GM12878 (cell line): ENCODE results near the gene TEX101. TPM values are rescaled to one million over a fixed set of nuclear protein-coding genes. Genes with fewer than 3 reads are reported as not detected.

Experiments
- ATAC-seq: fragments of 200-7000 bp; cut with Tn5 transposase; 3 replicates; pipeline ENCODE4 v1.9.1; 2020; ENCODE audit warnings: mild to moderate bottlenecking, moderate library complexity
- BruUV-seq: library from RNA; stranded (reverse); fragments of 400-500 nt; replicated peaks from 2 replicates; lab custom pipeline; 2021; lab: Mats Ljungman, UMichigan
- CTCF ChIA-PET: fragments of 300-600 bp; sonication (Branson Sonifier 250); formaldehyde crosslinking; extraction: SDS; loops from one replicate; lab custom pipeline; 2021; ENCODE audit warnings: inconsistent platforms; lab: Yijun Ruan, JAX
- POLR2A ChIA-PET: fragments of 350-600 bp; formaldehyde crosslinking; extraction: SDS; loops from one replicate; lab custom pipeline; 2021; ENCODE audit warnings: inconsistent platforms; lab: Charles Lee
- RAD21 ChIA-PET: fragments of 300-600 bp; sonication (Branson Sonifier 250); formaldehyde crosslinking; loops from one replicate; lab custom pipeline; 2023; ENCODE audit warnings: antibody characterized with exemption; ENCODE audit not compliant: unreplicated experiment; lab: Charles Lee
- SMC1A ChIA-PET: fragments of 300-600 bp; sonication (Branson Sonifier 250); formaldehyde crosslinking; loops from one replicate; lab custom pipeline; 2023; ENCODE audit not compliant: unreplicated experiment, uncharacterized antibody; lab: Charles Lee
- DNase-seq: peaks from one replicate; pipeline ENCODE4 v3.0.0-alpha.2; 2011; ENCODE audit warnings: low read depth, low spot score
- FAIRE-seq: peaks from 3 replicates; lab custom pipeline; 2011; peaks lifted over from hg19 to GRCh38; lab: Jason Lieb, UNC
- H2AFZ ChIP-seq: 2 replicates; pipeline ENCODE4 v1.6.0; 2011; ENCODE audit warnings: low read depth, low read length, control low read depth; ENCODE audit not compliant: control insufficient read depth
- H3K27ac ChIP-seq: 2 replicates; pipeline ENCODE4 v1.5.1; 2011; ENCODE audit warnings: control low read depth; ENCODE audit not compliant: control insufficient read depth, insufficient read depth
- H3K27me3 ChIP-seq, 2 experiments: replicated peaks in 1 of 2; 2 replicates each; pipeline versions ENCODE4 v1.6.0 to v1.6.1; 2011; ENCODE audit warnings: low read length in 1 of 2; ENCODE audit not compliant: control insufficient read depth in 2 of 2, insufficient read depth in 2 of 2
- H3K36me3 ChIP-seq, 2 experiments: 2 replicates each; pipeline ENCODE4 v1.5.1; 2011; ENCODE audit warnings: low read length in 1 of 2; ENCODE audit not compliant: control insufficient read depth in 2 of 2, insufficient read depth in 2 of 2
- H3K4me1 ChIP-seq: 2 replicates; pipeline ENCODE4 v1.6.1; 2011; ENCODE audit warnings: mild to moderate bottlenecking, low read length, moderate library complexity, mixed read lengths; ENCODE audit not compliant: control insufficient read depth, insufficient read depth
- H3K4me2 ChIP-seq: 2 replicates; pipeline ENCODE4 v1.6.0; 2011; ENCODE audit warnings: control low read depth; ENCODE audit not compliant: control insufficient read depth, insufficient read depth
- H3K4me3 ChIP-seq: fragments of 200-600 bp; sonication (generic); 2 replicates; pipeline ENCODE4 v1.5.1; 2016
- H3K79me2 ChIP-seq: 2 replicates; pipeline ENCODE4 v1.6.0; 2011; ENCODE audit warnings: low read length; ENCODE audit not compliant: control insufficient read depth, insufficient read depth
- H3K9ac ChIP-seq: 2 replicates; pipeline ENCODE4 v1.8.0; 2011; ENCODE audit warnings: low read length, control low read depth, mixed read lengths; ENCODE audit not compliant: control insufficient read depth, insufficient read depth
- H3K9me3 ChIP-seq: replicated peaks from 3 replicates; pipeline ENCODE4 v1.5.1; 2011; ENCODE audit warnings: mild to moderate bottlenecking, low read length; ENCODE audit not compliant: control insufficient read depth, insufficient read depth
- H4K20me1 ChIP-seq: 2 replicates; pipeline ENCODE4 v1.6.0; 2011; ENCODE audit not compliant: control insufficient read depth, insufficient read depth
- ESRRA ChIP-seq: IDR thresholded peaks from 2 replicates; pipeline ENCODE4 v1.6.1; 2012; ENCODE audit warnings: mild to moderate bottlenecking, low read length, improper control_type of control experiment
- NR2C2 ChIP-seq: IDR thresholded peaks from 2 replicates; pipeline ENCODE4 v1.6.1; 2011; ENCODE audit warnings: borderline replicate concordance, low read depth; ENCODE audit not compliant: control insufficient read depth, insufficient read length
- PAX5 ChIP-seq: IDR thresholded peaks from 2 replicates; pipeline ENCODE4 v1.6.1; 2011; ENCODE audit warnings: low read depth, low read length, borderline replicate concordance
- SUPT20H ChIP-seq: IDR thresholded peaks from 2 replicates; pipeline ENCODE4 v1.6.1; 2011; ENCODE audit warnings: low read depth, mild to moderate bottlenecking, low read length, moderate library complexity, borderline replicate concordance; ENCODE audit not compliant: control insufficient read depth
- ZNF24 ChIP-seq: fragments of 450-650 bp; IDR thresholded peaks from 2 replicates; pipeline ENCODE4 v1.6.1; 2017; ENCODE audit warnings: antibody characterized with exemption, mild to moderate bottlenecking
- ZZZ3 ChIP-seq: IDR thresholded peaks from 2 replicates; pipeline ENCODE4 v1.6.1; 2011; ENCODE audit warnings: low read depth; ENCODE audit not compliant: control insufficient read depth, insufficient read length
- WGBS: methylation state at CpG from one replicate; pipeline ENCODE4 v1.1.6; 2016; ENCODE audit warnings: low lambda C conversion rate; ENCODE audit not compliant: insufficient replicate concordance, insufficient coverage; ENCODE audit errors: missing lambda C conversion rate; 5-methylcytosine and 5-hydroxymethylcytosine counted together
- in situ Hi-C: fragments of 300-500 bp; cut with MboI; formaldehyde crosslinking; loops from 9 replicates; pipeline ENCODE4 v1.14.3; 2018; ENCODE audit warnings: mixed read lengths
- intact Hi-C: fragments of 100-400 bp; cut with micrococcal nuclease; formaldehyde crosslinking; loops from one replicate; pipeline ENCODE4 v1.14.2; 2022; ENCODE audit not compliant: unreplicated experiment
- polyA plus RNA-seq, 11 experiments: library from polyadenylated mRNA; depleted of rRNA in 4 of 11; unstranded in 6 of 11; stranded (reverse) in 5 of 11; fragments of >200 nt; fragmentation: Nextera tagmentation in 4 of 11; fragmentation: Illumina TruSeq in 1 of 11; extraction: Ambion mirVana in 4 of 11; extraction: Trizol in 1 of 11; gene quantifications; 1 replicate in 1 of 11; 2 replicates in 10 of 11; pipeline versions ENCODE4 v1.2.1 to v1.2.3, GENCODE V29; 2011 to 2016; ENCODE audit warnings: inconsistent platforms in 2 of 11, missing spikeins in 2 of 11, low read depth in 1 of 11
- total RNA-seq, 4 experiments: library from RNA; depleted of rRNA in 3 of 4; stranded (reverse); fragments of >200 nt in 3 of 4; fragmentation: Illumina TruSeq in 1 of 4; extraction: Trizol in 1 of 4; gene quantifications; 2 replicates each; pipeline versions ENCODE4 v1.2.1 to v1.2.3, GENCODE V29; 2013 to 2021
- TF ChIP-seq, protein P1 (sequence below): fragments of 450-650 bp; IDR thresholded peaks from 2 replicates; pipeline ENCODE4 v1.6.1; 2017; ENCODE audit warnings: mild to moderate bottlenecking, low read depth, inconsistent platforms; ENCODE audit not compliant: poor library complexity, severe bottlenecking
- TF ChIP-seq, protein P2 (sequence below): IDR thresholded peaks from 2 replicates; pipeline ENCODE4 v1.6.1; 2012; ENCODE audit warnings: mild to moderate bottlenecking, low read depth, low read length
- TF ChIP-seq, protein P3 (sequence below): IDR thresholded peaks from 2 replicates; pipeline ENCODE4 v1.6.1; 2011; ENCODE audit warnings: low read depth, low read length, improper control_type of control experiment, borderline replicate concordance
- TF ChIP-seq, protein P4 (sequence below): IDR thresholded peaks from 2 replicates; pipeline ENCODE4 v1.6.1; 2012; ENCODE audit warnings: low read depth, low read length, improper control_type of control experiment

TEX101 gene
- total and polyA plus RNA-seq, 10 of the 15 experiments (the other 5 are each of a cell fraction or from before 2014, with no cell fraction given) = not detected

DNA sequence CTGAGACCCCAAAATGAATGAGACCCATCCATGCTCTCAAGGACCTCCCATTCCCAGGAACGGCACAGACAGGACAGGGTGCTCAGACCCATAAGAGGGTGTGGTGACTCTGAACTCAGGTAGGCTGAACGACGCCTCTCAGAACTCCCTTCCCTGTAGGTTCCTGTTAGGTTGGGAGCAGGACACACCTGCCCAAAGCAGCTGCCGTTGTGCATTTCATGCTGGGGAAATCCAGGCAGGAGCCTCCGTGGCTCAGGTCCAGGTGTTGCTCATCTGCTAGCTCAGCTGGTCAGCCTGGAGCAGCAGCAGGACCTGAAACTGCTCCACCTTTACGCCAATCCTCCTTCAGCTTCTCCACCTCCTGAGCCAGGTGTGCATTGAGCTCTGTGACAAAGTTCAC is 19.1 kb upstream of the TEX101 start:
- POLR2A ChIA-PET = no interaction called here

DNA sequence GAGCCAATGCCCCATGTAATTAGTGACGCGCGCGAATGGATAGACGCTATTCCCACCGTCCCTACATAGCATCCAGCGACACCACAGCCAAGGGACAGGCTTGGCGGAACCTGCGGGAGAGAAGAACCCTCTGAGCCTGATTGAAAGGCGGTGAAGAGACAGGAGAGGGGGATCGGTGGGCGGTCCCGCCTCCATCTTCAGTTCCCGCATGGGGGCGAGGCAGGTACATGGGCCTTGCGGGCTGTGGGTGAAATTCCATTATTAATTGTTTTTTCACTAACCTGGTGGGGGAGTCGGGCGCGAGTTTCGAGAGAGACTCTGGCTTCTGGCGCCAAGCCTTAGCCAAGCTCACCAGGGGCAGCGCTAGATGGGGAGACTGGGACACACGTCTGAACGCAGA is 8.4 kb upstream of the TEX101 start:
- no peaks in the 10 kb centered on the region for H3K9me3 ChIP-seq
- H3K79me2 ChIP-seq = no peaks in the 10 kb centered on the region
- DNase-seq (no peak), ATAC-seq (no peak), FAIRE-seq (no peak)
- no TSS peak for BruUV-seq
- no peak overlapping the region for H2AFZ ChIP-seq
- ChIA-PET POLR2A (no interaction called here), SMC1A (no interaction called here), RAD21 (no interaction called here), CTCF (no interaction called here)
- H3K4me1 ChIP-seq = no peaks in the 10 kb centered on the region
- no peak overlapping the region for H3K9ac ChIP-seq
- intact Hi-C loops (no loop called here), in situ Hi-C loops (no loop called here)
- no peak overlapping the region for H3K4me2 ChIP-seq
- H4K20me1 ChIP-seq = no peaks in the 10 kb centered on the region
- H3K27me3 ChIP-seq = no peaks in the 10 kb centered on the region
- H3K36me3 ChIP-seq = no peaks in the 10 kb centered on the region
- H3K4me3 ChIP-seq = no peak overlapping the region
- 78% methylated on average over 23 of the region's 24 CpGs for WGBS
- no peak overlapping the region for H3K27ac ChIP-seq
- TF ChIP-seq, protein P1, sequence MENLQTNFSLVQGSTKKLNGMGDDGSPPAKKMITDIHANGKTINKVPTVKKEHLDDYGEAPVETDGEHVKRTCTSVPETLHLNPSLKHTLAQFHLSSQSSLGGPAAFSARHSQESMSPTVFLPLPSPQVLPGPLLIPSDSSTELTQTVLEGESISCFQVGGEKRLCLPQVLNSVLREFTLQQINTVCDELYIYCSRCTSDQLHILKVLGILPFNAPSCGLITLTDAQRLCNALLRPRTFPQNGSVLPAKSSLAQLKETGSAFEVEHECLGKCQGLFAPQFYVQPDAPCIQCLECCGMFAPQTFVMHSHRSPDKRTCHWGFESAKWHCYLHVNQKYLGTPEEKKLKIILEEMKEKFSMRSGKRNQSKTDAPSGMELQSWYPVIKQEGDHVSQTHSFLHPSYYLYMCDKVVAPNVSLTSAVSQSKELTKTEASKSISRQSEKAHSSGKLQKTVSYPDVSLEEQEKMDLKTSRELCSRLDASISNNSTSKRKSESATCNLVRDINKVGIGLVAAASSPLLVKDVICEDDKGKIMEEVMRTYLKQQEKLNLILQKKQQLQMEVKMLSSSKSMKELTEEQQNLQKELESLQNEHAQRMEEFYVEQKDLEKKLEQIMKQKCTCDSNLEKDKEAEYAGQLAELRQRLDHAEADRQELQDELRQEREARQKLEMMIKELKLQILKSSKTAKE = no peak
- TF ChIP-seq ESRRA (no peak), SUPT20H (no peak), NR2C2 (no peak)
- TF ChIP-seq, protein P2, sequence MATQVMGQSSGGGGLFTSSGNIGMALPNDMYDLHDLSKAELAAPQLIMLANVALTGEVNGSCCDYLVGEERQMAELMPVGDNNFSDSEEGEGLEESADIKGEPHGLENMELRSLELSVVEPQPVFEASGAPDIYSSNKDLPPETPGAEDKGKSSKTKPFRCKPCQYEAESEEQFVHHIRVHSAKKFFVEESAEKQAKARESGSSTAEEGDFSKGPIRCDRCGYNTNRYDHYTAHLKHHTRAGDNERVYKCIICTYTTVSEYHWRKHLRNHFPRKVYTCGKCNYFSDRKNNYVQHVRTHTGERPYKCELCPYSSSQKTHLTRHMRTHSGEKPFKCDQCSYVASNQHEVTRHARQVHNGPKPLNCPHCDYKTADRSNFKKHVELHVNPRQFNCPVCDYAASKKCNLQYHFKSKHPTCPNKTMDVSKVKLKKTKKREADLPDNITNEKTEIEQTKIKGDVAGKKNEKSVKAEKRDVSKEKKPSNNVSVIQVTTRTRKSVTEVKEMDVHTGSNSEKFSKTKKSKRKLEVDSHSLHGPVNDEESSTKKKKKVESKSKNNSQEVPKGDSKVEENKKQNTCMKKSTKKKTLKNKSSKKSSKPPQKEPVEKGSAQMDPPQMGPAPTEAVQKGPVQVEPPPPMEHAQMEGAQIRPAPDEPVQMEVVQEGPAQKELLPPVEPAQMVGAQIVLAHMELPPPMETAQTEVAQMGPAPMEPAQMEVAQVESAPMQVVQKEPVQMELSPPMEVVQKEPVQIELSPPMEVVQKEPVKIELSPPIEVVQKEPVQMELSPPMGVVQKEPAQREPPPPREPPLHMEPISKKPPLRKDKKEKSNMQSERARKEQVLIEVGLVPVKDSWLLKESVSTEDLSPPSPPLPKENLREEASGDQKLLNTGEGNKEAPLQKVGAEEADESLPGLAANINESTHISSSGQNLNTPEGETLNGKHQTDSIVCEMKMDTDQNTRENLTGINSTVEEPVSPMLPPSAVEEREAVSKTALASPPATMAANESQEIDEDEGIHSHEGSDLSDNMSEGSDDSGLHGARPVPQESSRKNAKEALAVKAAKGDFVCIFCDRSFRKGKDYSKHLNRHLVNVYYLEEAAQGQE = no peak
- TF ChIP-seq, protein P3, sequence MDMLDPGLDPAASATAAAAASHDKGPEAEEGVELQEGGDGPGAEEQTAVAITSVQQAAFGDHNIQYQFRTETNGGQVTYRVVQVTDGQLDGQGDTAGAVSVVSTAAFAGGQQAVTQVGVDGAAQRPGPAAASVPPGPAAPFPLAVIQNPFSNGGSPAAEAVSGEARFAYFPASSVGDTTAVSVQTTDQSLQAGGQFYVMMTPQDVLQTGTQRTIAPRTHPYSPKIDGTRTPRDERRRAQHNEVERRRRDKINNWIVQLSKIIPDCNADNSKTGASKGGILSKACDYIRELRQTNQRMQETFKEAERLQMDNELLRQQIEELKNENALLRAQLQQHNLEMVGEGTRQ = no peak

More for the DNA sequence above, 19.1 kb upstream of the TEX101 start:
- Histone ChIP-seq H3K36me3 (no peaks in the 10 kb centered on the region), H3K4me1 (no peaks in the 10 kb centered on the region), H3K4me3 (no peak overlapping the region), H3K9ac (no peak overlapping the region), H3K4me2 (no peak overlapping the region), H2AFZ (no peak overlapping the region), H3K27ac (no peak overlapping the region), H3K79me2 (no peaks in the 10 kb centered on the region), H3K27me3 (no peaks in the 10 kb centered on the region), H4K20me1 (no peaks in the 10 kb centered on the region), H3K9me3 (no peaks in the 10 kb centered on the region)
- ChIA-PET RAD21 (no interaction called here), SMC1A (no interaction called here), CTCF (no interaction called here)
- FAIRE-seq (no peak), DNase-seq (no peak), ATAC-seq (no peak)
- intact Hi-C loops = no loop called here
- TF ChIP-seq ZZZ3 (no peak), ZNF24 (no peak), PAX5 (no peak)
- TF ChIP-seq, protein P4, sequence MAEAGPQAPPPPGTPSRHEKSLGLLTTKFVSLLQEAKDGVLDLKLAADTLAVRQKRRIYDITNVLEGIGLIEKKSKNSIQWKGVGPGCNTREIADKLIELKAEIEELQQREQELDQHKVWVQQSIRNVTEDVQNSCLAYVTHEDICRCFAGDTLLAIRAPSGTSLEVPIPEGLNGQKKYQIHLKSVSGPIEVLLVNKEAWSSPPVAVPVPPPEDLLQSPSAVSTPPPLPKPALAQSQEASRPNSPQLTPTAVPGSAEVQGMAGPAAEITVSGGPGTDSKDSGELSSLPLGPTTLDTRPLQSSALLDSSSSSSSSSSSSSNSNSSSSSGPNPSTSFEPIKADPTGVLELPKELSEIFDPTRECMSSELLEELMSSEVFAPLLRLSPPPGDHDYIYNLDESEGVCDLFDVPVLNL = no peak
- no TSS peak for BruUV-seq
- in situ Hi-C loops = no loop called here
- WGBS = 26% methylated on average over 6 of the region's 6 CpGs
